HG03354 (cell line): ENCODE data around the gene TM2D1.

Experiments
- ATAC-seq: cut with Tn5 transposase; IDR thresholded peaks from one replicate; pipeline ENCODE4 v1.9.1; 2021; ENCODE audit warnings: mild to moderate bottlenecking; ENCODE audit not compliant: unreplicated experiment, poor library complexity, severe bottlenecking

Gene TM2D1

DNA sequence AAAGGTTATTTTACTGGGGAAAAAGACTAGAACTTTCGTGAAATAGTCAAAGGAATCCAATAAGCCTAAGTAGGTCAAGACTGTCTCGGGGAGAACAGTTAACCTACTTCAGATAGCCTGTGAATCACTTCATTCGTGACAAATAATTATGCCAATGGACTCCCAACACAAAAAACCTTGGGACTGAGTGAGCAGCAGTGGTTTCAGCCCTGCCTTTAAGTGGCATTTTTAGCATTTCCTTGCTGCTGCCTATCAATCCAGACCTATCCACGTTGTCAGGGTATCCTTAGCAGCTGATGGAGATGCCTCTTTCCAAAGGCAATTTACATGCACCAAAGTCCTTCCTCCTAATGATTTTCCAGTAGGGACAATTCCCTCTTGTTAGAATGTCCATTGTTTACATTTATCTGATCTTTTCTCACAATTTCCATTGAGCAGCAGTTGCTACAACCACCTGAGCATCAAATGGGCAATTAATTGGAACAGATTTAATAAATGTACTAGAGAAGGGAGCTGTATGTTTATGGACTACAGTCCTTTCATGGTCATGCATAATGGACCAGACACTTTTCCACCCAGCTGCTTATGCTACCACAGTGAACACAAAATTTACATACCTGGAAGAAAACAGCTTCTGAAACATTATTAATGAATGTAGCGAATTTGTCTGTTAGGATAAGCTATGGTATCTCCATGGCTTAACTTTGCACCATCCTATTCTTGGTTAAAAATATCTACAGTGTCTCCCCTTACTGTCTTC lies 75.8 kb downstream of the TM2D1 start:
- no peak for ATAC-seq

DNA sequence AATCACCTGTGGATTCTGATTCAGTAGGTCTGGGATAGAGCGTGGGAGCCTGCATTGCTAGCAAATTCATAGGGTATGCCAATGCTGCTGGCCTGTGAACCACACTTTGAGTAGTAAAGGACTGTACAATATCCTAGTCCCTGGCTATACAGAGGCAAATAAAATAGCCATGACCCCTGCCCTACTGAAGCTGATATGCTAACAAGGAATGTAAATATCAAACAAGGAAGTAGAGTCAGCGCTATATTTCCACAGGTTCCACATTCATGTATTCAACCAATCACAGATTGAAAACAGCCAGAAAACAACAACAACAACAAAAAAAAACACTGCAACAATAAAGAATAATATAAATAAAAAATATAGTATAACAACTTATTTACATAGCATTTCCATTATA lies 77.8 kb downstream of the TM2D1 start:
- no peak for ATAC-seq

DNA sequence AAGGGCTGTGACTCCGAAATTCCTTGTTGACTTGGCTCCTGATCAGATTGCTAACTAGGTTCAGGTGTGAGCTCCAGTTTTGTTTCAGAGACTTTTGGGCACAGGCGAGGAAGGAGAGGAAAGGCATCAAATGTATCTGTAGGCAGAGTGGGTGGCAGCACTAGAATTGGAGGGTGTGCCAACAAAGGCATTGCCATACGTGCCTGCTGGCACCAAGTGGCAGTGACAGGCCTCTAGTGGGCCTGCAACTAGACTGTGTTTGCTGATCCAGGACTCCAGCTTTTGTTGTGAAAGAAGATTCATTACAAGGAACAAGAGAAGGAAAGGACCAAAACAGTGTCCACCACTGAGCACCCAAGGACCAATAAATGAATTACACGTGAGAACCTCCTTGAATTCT lies 79.5 kb downstream of the TM2D1 start:
- ATAC-seq = no peak

- ATAC-seq = no peak
Observed at GRCh38 chr1:61644303-61644702, 80.6 kb downstream of the TM2D1 start.

- no peak for ATAC-seq
Observed at GRCh38 chr1:61642475-61643232, 82.3 kb downstream of the TM2D1 start.

DNA sequence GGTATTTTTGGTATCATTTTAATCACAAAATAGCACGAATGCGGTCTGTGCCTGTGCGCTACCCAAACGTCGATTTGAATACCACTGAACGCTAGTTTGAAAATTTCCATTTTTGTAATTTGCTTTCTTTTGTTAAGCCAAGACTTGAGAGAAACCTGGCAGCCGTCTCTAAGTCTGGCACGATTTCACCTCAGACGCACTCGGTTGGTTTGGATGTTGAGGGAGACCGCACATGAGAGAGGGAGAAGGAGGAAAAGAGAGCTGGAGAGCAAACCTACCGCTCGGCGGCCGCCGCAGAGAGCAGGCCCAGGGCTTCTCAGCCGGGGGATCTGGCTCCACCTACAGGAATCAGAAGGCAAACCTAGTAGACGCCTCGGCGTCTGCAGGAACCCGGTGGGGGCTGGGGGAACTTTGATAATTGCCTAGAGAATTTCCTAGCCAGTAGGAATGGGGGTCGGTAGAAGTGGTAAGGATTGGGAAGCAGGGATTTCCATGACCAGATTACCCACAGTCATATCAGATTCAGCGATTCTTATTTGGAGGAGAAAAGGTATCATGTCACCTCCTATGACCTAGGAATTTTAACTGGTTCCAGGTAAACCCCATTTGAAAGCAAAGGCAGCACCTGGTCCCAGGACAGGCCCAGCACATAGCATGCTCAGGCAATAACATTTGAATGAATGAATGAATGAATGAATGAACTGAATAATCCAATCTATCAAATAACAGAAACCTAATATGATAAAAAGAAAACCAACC lies 83.2 kb downstream of the TM2D1 start:
- ATAC-seq = peak; percentile 96

- ATAC-seq = no peak
Observed at GRCh38 chr1:61640531-61641530, 84.1 kb downstream of the TM2D1 start.

- no peak for ATAC-seq
Observed at GRCh38 chr1:61639608-61640336, 85.2 kb downstream of the TM2D1 start.

- no peak for ATAC-seq
Observed at GRCh38 chr1:61638911-61639605, 85.9 kb downstream of the TM2D1 start.

DNA sequence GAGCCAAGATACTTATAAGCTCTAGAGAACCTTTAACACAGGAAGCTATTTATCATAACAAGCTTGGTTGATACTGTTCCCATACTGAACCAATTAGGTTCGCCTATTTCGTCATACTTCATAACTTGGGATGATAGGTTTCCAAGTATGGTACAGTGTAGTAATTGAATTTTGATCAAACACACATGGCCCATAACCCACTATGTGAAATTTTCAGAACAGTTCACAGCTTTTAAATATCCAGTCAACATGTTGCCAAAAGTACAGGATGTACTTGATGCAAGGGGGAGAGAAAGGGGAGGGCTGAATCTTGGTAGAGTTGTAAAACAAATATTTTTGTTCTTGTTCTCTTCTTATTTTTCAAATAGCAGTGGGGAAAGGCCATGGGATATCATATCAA lies 86.6 kb downstream of the TM2D1 start:
- ATAC-seq = no peak

DNA sequence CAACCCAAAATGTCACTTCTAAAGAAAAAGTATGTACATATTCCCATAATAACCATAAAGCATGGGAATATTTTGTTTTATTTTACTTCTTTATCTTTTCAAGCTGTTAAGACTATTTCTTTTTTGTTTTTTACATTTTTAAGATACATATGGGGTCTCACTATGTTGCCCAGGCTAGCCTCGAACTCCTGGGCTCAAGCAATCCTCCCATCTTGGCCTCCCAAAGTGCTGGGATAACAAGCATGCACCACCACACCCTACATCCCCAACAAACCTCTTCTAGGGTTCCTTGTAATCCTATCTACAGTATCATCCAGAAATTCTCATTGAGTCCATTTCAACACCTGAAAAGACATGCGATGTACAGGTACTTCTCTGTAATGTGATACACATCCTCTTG lies 87.5 kb downstream of the TM2D1 start:
- no peak for ATAC-seq

- ATAC-seq = no peak
Observed at GRCh38 chr1:61636814-61637213, 88.1 kb downstream of the TM2D1 start.

- ATAC-seq = no peak
Observed at GRCh38 chr1:61636376-61636775, 88.6 kb downstream of the TM2D1 start.

DNA sequence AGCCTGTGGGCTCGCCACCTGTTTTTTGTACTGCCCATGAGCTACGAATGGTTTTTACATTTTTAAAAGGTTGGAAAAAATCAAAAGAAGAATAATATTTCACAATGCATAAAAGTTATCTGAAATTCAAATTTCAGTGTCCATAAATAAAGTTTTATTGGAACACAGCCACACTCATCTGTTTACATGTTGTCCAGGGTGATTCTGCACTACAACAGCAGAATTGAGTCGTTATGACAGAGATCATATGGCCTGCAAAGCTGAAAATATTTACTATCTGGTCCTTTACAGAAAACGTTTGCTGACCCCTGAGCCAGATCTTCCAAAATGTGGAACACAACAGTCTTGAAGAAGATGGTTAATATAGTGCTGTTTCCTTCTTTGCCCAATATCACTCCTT lies 89.4 kb downstream of the TM2D1 start:
- no peak for ATAC-seq

- no peak for ATAC-seq
Observed at GRCh38 chr1:61631436-61631835, 93.5 kb downstream of the TM2D1 start.
